HG03060 (cell line): ENCODE measurements around the gene PDE7B.

Experiments used
- ATAC-seq: cut with Tn5 transposase; IDR thresholded peaks from one replicate; pipeline ENCODE4 v1.9.1; 2021; ENCODE audit warnings: low read depth, moderate number of reproducible peaks; ENCODE audit not compliant: unreplicated experiment

The PDE7B gene

DNA sequence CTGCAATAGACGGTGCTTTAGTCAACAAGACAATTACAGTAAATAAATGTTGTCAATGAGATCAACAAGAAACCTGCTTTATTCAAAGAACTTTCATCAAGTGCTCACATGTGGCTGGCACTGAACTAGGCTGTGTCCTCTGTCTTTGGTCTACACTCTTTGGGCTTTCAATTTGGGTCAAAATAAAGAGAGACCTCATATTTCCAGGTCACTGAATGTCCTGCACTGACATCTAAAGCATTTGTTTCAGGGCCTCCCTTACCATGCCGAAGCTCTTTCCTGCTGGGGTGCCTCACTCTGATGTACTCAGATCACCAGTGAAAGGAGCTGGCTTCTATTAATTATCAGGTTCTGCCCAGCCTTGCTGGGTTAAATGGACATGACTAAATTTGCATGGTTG lies 32.0 kb downstream of the PDE7B start:
- ATAC-seq, result no peak

DNA sequence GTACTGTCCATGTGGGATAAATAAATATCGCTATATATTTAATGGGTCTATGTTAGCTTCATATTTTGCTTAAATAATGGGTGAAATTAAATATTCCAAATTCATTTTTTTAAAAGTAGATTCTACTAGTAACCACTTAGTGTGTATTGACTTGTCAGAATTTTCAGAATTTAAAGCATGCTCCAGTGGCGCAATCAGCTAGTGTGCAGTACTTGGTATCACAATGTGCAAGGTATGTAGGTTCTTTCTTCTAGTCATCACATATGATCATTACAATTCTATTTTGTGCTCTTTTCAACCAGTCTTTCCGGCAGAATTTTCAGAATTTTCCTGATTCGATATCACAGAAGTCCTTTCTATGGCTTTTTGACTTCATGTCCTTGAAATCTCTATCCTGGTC lies 32.6 kb downstream of the PDE7B start:
- ATAC-seq, result no peak

DNA sequence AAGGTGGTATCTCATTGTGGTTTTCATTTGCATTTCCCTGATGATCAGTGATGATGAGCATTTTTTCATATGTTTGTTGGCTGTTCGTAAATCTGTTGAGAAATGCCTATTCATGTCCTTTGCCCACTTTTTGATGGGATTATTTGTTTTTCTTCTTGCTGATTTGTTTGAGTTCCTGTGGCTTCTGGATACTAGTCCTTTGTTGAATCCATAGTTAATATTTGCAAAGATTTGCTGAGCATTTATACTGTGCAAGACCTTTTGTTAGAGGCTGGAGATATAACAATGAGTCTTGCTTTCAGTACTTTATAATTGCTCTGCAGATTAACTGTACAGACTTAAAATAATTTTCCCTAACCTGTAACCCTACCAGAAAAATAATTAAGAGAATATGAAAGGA lies 35.6 kb downstream of the PDE7B start:
- ATAC-seq, result no peak

DNA sequence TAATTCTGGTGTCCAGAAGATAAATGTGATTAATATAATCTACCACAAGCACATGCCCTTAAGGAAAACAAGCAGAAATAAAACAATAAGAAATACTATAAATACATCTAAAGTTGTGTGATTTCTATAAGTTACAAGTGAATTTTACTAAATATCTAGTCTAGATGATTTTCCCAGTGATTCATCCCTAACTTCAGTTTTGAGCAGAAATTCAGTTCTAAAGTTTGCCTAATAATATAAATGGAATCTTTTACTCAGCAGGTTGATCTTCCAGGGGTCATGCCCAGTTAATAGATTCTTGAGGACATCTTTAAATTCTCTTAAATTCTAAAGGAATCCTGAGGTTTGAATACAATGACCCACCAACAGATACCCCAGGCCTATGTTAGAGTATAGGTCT lies 37.3 kb downstream of the PDE7B start:
- ATAC-seq, result no peak

DNA sequence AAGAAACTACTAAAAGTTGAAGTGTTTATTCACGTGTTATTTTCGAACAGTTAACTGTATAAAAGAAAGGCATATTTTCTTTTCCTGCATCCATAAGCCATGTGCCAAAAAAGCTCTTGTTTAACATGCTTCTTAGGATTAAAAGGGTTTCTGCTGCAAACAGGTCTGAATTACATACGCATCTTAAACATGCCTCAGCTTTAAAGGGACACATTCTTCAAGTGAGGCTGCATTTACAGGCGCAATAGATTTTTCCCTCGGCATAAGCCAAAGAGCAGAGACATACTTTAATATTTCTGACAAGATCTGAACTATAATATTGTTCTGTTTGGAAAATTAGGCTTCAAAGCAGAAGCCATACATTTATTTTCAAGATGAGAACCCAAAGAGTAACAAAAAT lies 39.4 kb downstream of the PDE7B start:
- ATAC-seq, result no peak

DNA sequence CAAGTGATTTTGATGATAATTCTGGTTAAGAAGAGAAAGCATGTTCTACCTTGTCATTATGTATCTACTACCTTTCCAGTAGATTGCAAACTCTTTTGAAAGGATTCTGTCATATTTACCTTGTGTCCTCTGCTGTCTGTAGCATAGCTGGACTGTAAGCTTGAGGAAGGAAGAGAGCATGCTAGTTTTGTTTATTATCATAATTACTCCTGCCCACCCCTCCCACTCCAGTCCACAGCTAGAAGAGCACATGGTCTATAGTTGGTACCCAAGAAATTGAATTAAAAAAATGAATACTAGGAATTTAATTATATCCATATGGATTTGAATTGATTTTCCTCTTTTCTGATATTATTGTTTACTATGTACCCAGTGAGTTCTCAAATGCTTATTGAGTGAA lies 40.2 kb downstream of the PDE7B start:
- ATAC-seq, result no peak

DNA sequence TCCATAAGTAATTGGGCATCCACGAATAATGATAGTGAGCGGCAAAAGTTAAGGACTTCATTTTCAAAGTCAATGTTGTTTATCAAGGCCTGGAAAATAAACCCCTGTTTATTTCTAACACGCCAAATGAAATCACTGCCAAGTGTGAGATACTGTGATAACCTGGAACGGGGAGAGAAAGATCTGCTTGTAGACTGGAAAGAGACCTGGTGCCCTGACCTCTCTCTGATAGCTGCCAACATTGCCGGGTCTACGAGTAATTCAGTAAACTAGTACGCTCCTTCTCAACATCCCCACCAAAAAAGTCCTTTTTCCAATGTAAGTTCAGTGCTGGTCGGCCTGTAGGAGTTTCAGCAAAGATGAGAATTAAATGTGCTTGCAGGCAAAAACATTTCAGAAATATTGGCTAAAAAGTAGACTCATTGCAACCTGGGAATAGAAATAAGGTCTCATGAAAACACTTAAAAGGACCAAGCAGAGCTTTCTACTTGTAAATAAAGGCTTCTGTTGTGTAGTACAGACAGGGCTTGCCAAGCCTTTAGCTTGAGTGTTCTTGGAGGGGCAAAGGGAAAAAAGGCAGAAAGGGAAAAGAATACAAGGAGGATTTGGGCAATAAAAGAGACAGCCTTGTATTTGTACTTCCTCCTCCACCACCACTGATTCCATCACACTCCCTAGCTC lies 43.9 kb downstream of the PDE7B start:
- ATAC-seq, result no peak

DNA sequence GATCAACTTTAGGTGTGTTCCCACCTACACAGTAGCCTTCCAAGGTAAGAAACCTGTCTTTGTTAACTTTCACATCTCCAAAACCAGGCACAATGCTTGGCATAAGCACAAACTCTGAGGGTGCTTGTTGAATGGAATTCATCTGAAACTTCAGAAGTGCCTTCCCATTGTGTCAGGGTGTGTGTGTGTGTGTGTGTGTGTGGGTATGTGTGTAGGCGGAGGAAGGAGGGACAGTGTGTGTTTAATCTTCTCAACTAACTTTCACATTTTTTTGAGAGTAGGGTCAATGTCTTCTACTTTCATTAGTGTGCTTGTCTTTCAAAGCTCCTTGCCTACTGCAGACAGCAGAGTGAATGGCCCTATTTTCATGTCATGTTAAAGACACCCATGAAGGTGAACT lies 45.6 kb downstream of the PDE7B start:
- no peak for ATAC-seq

DNA sequence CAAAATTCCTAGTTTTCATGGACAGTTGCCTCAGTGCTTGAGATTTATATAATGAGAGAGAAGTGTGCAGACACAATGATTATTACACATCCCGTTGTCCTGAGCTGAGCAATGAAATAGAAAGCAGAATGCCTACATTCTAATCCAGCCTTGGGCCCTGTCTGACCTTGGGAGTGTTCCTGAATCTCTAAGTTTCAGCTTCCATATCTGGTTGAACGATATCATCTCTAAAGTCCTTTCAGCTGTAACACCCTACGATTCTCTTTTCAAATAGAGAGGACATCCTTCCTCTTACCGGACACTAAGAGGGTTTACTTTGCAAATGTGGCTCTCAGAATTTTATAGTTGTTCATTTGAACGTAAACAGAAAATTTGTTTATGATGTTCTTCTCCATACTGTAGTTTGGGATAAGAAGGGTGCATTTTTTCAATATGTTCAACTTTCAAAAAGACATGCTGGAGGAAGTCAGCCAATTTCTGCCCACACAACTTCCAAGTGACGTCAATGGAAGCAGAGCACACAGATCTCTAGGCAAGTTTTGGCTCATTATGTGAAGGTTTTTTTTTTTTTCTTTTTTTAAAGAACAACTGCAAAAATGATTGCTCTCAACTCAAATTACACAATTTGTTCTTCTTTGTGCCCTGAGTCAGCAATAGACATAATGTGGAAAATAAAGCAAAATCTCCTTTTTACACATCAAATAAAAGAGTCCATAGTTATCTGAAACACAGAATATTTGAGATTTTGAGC lies 50.4 kb downstream of the PDE7B start:
- no peak for ATAC-seq

DNA sequence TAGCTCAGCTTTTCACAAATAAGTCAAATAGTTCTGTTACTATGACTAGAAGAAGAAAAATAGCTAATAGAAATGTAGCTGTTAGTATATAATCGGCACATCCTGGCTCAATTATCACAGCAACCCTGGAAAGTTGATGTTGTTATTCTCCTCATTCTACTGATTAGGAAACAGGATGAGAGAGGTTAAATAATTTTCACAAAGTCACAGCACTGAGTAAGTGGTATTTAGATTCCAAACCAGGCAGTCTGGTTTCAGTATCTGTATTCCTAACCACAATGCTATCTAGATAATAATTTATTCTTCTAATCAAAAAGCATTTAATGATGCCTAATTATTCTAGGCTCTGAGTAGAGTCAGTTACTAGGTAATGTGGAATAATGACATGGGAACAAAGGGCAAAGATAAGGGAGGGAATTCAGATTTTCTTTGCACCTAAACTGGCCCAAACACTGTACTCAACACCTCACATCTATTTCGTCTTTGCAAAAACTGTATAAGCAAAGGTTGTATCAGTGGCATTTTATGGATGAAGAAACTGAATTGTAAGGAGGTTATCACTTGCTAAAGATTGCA lies 51.3 kb downstream of the PDE7B start:
- no peak for ATAC-seq

DNA sequence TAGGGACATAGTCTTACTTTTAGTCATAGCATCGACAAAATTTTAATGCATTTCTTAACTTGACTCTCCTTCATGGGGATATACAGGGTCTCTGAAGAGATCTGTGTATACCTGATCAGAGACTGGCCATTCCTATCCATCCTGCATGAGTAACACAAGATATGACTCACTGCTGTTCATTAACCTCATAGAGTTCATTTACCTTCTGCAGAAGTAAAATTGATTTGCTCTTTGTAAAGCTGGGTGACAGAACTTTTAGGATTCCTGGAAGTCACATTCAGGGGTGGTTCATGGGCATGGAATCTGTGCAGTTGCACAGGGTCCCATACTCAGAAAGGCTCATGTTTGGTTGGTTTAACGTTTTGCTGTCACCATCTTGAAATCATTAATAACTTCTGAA lies 53.2 kb downstream of the PDE7B start:
- no peak for ATAC-seq

DNA sequence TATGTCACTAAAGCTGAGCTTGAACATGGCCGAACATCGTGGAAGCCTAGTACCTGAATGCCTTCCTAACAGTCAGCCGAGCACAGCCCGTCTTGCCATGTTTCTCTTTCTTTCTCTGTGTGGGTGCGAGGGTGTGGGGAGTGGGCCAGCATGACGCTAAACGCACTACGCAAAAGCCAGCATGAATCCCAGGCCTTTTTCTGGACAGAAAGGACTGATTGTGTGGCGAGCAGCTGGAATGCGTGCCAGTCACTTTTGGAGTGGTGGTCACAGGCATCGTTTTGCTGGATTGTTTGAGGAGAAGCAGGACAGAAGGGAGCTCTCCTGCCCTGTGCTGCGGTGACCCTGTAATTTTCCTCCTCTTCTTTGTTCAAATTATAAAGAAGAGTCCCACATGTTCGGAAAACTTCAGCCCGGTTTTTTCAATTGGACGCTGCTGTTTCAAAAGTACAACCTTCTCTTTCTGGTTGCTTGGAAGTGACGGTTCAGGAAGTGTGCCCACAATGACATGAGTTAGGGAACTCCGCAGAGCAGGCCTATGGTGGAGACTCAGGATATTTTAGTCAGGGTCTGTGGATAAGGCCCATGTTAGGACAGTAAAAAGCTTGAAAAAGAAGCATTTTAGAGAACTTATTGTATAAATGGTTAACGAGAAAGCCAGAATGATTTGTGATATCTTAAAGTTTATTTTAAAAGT lies 54.3 kb downstream of the PDE7B start:
- no peak for ATAC-seq

DNA sequence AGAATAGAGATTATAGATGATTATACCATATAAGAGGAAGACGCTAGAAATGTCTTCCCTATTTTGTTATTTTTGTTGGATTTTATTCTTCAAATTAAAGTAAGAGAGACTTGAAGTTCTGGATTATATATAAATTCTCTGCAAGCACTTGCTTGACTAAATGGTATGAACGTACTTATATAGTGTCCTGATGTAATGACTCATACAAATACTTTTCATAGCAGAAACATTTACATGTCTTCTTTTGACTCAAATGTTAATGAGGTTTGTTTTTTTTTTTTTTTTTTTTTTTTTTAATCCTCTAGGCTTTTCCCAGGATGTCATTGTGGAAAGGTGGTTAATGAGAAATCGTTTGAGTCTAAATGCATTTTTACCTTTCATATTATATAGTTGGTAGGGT lies 55.0 kb downstream of the PDE7B start:
- no peak for ATAC-seq

DNA sequence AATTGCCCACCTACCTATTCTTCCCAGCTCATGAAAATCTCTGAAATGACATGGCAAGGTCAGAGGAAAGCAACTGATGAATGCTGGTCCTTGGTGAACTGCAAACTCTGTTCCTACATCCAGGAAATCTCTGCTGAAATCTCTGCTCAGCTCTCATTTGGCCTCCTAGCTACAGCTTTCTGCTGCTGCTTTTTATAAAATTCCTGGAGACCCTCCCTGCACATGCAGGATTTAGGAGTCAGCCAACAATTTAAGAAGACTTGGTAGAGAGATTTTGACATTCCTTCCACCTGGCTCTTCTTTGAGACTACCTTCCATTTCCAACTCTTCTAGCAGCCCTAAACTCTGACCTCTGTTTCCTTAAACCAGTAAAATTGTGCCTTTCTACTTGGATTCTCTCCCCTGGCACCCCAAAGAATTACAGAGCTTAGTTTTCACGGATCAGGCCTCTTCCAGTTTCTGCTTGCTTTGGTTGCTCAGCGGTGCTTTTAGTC lies 55.5 kb downstream of the PDE7B start:
- ATAC-seq, result no peak

DNA sequence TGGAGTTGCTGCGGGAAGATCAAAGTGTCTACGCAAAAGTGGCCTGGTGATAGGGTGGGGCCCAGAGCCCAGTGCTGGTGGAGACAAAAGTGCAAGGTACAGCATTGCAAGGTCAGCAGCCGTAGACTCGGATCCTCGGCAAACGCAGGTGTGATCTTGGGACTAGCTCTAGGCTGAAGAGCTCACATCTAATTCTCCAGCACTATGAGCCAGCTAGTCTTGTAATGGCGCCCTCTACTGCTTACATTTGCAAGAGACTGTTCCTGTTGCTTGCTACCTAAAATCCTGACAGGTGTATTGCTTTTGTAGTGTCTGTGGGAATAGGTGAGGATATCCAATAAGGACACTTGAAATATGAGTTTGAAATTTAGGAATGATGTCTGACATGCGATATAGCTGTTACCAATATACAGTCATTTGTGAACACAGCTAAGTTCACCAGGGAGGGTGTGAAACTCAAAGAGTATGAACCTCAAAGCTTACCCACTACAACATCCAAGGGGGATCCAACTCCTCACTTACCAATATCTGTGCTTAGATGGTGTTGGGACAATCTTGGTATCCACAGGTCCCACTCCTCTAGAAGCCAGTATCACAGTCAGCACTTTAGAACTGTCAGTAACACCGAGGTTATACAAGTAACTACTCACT lies 58.4 kb downstream of the PDE7B start:
- ATAC-seq, result peak; percentile 71

DNA sequence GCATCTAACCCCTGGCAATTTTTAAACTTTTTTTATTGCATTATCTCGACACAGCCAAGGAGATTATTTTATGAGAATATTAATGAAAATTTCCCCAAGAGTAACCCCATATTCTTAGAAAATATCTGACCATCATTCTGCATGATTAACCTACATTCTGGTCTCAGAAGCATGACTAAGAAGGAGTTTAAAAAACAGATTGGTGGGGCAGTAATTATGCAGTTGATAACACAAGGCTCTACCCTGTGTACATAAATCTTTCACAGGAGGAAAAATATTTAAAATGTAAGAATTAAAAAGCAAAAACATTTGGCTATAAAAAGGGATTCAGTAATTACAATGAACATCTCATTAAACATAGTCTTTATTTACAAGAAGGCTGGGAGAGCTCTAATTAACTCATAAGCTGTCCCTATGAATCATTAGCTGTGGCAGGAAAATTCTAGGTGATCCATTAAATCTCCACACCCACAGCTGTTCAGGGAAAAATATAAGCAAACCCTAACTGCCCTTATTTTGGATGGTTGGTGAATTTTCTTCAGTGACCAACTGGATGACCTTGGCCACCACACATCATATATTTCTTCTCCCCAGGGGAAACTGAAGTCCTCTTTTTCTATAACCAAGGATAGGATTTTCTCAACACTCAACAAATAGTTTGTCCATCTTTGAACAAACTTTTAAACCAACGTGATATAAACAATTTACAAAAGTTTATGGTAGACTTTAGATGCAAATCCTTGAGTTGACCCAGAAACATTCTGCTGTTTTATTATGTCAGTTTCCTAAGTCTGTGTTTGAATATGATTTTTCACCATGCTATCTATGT lies 59.5 kb downstream of the PDE7B start:
- ATAC-seq, result no peak

DNA sequence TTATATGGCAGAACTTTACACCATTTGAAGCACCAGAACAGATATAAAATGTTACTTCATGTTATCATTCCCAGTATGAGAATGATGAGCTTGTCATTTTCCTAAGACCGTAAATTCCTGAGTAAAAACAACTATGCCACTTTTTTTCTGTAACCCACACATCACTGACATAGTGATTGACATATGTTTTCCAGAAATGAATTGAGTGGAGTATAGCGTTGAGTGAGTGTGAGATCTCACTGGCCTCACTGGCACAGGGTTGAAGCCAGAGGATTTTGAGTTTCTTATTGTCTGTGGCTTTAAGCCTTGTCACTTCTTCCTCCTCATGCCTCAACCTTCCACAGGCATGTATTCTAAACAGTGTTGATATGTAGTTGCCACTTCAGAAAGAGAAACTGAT lies 62.3 kb downstream of the PDE7B start:
- no peak for ATAC-seq

DNA sequence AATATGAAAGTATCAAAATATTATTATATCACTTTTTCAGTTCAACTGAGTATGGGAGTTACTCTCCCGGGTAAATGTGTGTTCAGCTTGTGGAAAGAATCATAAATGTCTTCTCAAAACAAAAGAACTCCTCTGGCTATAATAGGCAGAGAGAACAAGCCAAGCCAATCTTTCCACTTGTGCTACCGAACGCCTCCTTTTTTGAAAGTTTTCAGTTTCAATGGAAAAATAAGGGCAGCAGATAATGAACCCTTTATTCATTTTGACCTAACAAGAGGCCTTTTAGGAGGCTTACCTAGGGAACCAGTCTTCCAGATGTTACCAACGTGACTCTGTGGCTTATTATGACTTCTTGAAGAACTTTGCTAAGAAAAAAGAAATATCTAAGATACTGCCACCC lies 67.5 kb downstream of the PDE7B start:
- no peak for ATAC-seq

DNA sequence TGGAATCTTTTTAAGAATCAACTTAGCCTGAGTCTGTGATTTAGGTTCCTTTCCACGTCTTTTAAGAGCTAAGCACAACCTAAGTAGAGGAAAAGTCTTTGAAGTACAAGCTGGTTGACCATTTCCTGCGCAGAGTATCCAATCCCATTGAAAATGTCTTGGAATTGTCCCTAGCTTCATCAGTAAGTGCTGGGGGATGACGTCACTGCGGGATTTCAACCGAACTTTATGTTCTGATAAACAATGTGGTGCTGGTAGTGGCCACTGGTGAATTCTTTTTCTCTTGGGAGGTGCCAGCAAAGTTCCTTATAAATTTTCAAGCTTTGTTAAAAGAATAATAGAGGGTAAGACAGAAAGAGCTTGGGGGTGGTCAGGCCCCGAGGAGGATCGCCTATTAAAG lies 69.2 kb downstream of the PDE7B start:
- no peak for ATAC-seq

DNA sequence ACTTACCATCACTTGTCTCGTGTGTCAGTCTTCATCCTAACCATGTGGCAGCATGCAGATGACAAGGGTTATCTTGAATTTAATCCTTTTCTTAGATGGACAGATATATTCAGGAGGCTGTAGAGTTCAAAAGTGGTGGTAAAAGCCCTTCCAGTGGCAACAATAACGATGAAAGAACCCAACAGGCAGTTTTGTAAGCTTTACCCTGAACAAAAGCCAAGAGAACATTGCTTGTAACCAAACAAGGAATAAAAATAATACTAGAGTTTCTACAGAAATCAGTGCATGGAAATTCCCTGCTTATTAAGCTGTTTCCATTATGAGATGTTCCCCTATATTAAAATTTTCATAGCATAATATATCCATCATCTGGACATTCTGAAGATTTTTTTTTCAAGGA lies 69.7 kb downstream of the PDE7B start:
- no peak for ATAC-seq
